AG04449 (cell line): ENCODE measurements around the gene MTMR1.
A peak's percentile ranks its signal among the peaks of the same experiment; 100 is the strongest.

Source experiments
- CTCF ChIA-PET: fragments of 350-600 bp; formaldehyde crosslinking; extraction: SDS; loops from one replicate; lab custom pipeline; 2021; ENCODE audit warnings: antibody characterized with exemption; lab: Yijun Ruan, JAX
- POLR2A ChIA-PET: fragments of 400-600, 350-600 bp; formaldehyde crosslinking; extraction: SDS; loops from one replicate; lab custom pipeline; 2020; ENCODE audit warnings: antibody characterized with exemption, inconsistent platforms; lab: Yijun Ruan, JAX
- DNase-seq: peaks from one replicate; pipeline ENCODE4 v3.0.0-alpha.2; 2010; ENCODE audit warnings: low read depth, low spot score
- H3K4me3 ChIP-seq: 2 replicates; pipeline ENCODE4 v1.5.1; 2011; ENCODE audit warnings: low read depth, mild to moderate bottlenecking, control low read depth, low read length
- CTCF ChIP-seq: IDR thresholded peaks from one replicate; pipeline ENCODE4 v1.5.1; 2011; ENCODE audit warnings: mild to moderate bottlenecking, moderate library complexity, low read length, control low read depth, inconsistent platforms; ENCODE audit not compliant: insufficient read depth; ENCODE audit errors: missing control alignments

MTMR1 gene

GRCh38 chrX:150700107-150700506 is 6.9 kb downstream of the MTMR1 start:
- no peak for DNase-seq
- no peak for TF ChIP-seq CTCF
- H3K4me3 ChIP-seq: no peak overlapping the region
- POLR2A ChIA-PET: no interaction called here
- CTCF ChIA-PET: interaction anchor here (1.3 kb wide), 1 partner anchor 17 kb away, joined by 5 read pairs; no protein-coding TSS in a partner anchor

GRCh38 chrX:150701377-150701776 is 8.2 kb downstream of the MTMR1 start:
- no peak for DNase-seq
- CTCF ChIA-PET: interaction anchor here (0.9 to 2.3 kb wide), 3 partner anchors 14 to 216 kb away, joined by 3 to 10 read pairs (median 5); no protein-coding TSS in a partner anchor
- no peak overlapping the region for H3K4me3 ChIP-seq
- no peak for TF ChIP-seq CTCF
- POLR2A ChIA-PET: no interaction called here

- CTCF ChIA-PET: interaction anchor here (0.9 to 2.3 kb wide), 3 partner anchors 12 to 18 kb away, joined by 3 to 10 read pairs (median 9); no protein-coding TSS in a partner anchor
- POLR2A ChIA-PET: interaction anchor here (0.8 to 0.9 kb wide), 2 partner anchors 10 to 339 kb away, joined by 3 read pairs; partner anchors contain the start of gene MTMR1
- no peak overlapping the region for H3K4me3 ChIP-seq
These were observed 9.9 kb downstream of the MTMR1 start for GRCh38 chrX:150702966-150703694.

GRCh38 chrX:150703695-150703974 is 10.4 kb downstream of the MTMR1 start:
- no peak for TF ChIP-seq CTCF
- H3K4me3 ChIP-seq: no peak overlapping the region
- DNase-seq: no peak
- ChIA-PET POLR2A (interaction anchor here (0.8 to 0.9 kb wide), 2 partner anchors 11 to 340 kb away, joined by 3 read pairs; partner anchors contain the start of gene MTMR1), CTCF (interaction anchor here (0.9 to 2.2 kb wide), 2 partner anchors 15 to 17 kb away, joined by 3 to 9 read pairs; no protein-coding TSS in a partner anchor)

More at GRCh38 chrX:150702966-150703694, 9.9 kb downstream of the MTMR1 start:
- no peak for DNase-seq
- TF ChIP-seq CTCF: no peak

- POLR2A ChIA-PET: no interaction called here
- DNase-seq: peak; percentile 33
These were observed 10.9 kb downstream of the MTMR1 start for GRCh38 chrX:150704030-150704613.

More at GRCh38 chrX:150704030-150704613, 10.9 kb downstream of the MTMR1 start:
- CTCF ChIA-PET: interaction anchor here (0.9 kb wide), 1 partner anchor 17 kb away, joined by 3 read pairs; no protein-coding TSS in a partner anchor
- no peak for TF ChIP-seq CTCF
- H3K4me3 ChIP-seq: no peak overlapping the region
